H1 (cell line): ENCODE measurements around the gene CPLX1. TPM values are rescaled to one million over a fixed set of nuclear protein-coding genes. Genes with fewer than 3 reads are reported as not detected.

Source experiments
- TCF12 ChIP-seq: IDR thresholded peaks from 2 replicates; pipeline ENCODE4 v1.6.1; 2011; ENCODE audit warnings: low read depth, mild to moderate bottlenecking, low read length
- polyA plus RNA-seq, 7 experiments: library from polyadenylated mRNA; depleted of rRNA in 3 of 7; stranded (reverse) in 5 of 7; unstranded in 2 of 7; fragments of >200 nt in 5 of 7; fragments of 200-250 nt in 2 of 7; gene quantifications; 1 replicate in 5 of 7; 2 replicates in 1 of 7; 4 replicates in 1 of 7; pipeline versions ENCODE4 v1.2.1 to v1.2.3, GENCODE V29; 2011 to 2013; ENCODE audit warnings: missing spikeins in 2 of 7, mixed read lengths in 2 of 7
- total RNA-seq: library from RNA; stranded (reverse); fragmentation: NEBNext Ultra II Directional; extraction: Animal tissue kit (Norgen Biotek cat#: 25700); gene quantifications from 2 replicates; pipeline ENCODE4 v1.2.1, GENCODE V29; 2021

The CPLX1 gene
- total and polyA plus RNA-seq, 2 of the 8 experiments (the other 6 are each of a cell fraction or from before 2014, with no cell fraction given), result 0.32 to 0.56 TPM

GRCh38 chr4:814312-814850, 11.5 kb downstream of the CPLX1 start (continued):
- TF ChIP-seq TCF12, result no peak
- TF ChIP-seq, all 59 proteins: peak for 0
